ENCODE results near the gene B4GALT2. TPM values are rescaled to one million over a fixed set of nuclear protein-coding genes. Genes with fewer than 3 reads are reported as not detected.

The B4GALT2 gene
- total and polyA plus RNA-seq, 9 of the 15 experiments (the other 6 are each of a cell fraction or from before 2014, with no cell fraction given): 1.3 to 86.8 (median 43.8) TPM

DNA sequence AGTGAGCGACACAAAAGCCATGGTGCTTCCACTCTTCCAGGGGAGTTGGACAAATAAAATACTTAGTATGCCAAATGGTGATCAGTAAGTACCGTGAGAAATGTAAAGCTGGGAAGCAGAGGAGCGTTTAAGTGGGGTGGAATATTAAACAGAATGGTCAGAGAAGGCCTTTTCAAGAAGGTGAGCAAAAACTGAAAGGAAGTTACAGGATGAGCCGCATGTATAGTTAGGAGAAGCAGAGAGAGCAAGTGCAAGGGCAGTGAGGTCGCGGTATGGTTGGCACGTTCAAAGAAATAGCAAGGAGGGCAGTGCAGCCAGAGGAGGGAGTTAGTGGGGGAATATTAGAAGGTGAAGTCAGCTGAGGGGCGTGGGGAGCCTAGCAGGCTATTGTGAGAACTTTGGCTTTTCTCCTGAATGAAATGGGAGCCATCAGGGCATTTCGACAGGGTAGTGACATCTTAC lies 5.0 kb upstream of the B4GALT2 start (continued):
- TF ChIP-seq, protein P1, sequence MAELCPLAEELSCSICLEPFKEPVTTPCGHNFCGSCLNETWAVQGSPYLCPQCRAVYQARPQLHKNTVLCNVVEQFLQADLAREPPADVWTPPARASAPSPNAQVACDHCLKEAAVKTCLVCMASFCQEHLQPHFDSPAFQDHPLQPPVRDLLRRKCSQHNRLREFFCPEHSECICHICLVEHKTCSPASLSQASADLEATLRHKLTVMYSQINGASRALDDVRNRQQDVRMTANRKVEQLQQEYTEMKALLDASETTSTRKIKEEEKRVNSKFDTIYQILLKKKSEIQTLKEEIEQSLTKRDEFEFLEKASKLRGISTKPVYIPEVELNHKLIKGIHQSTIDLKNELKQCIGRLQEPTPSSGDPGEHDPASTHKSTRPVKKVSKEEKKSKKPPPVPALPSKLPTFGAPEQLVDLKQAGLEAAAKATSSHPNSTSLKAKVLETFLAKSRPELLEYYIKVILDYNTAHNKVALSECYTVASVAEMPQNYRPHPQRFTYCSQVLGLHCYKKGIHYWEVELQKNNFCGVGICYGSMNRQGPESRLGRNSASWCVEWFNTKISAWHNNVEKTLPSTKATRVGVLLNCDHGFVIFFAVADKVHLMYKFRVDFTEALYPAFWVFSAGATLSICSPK (IDR thresholded peaks at IDR 0.05; ENCODE audit: borderline replicate concordance): no peak
- TF ChIP-seq PML (IDR thresholded peaks at IDR 0.05; ENCODE audit: low read length) (no peak; the same call in 1 of the 2 replicates), ZNF785 (CRISPR knock-in tag; IDR thresholded peaks at IDR 0.05) (no peak), ZNF224 (CRISPR knock-in tag; IDR thresholded peaks at IDR 0.05) (no peak), MIER1 (IDR thresholded peaks at IDR 0.05; ENCODE audit: low read depth) (no peak), FOXA3 (CRISPR knock-in tag; conservative IDR thresholded peaks at IDR 0.05 in 1 of 2, IDR thresholded peaks at IDR 0.05 in 1 of 2) (peak in 1 of 2 experiments; percentile 73; a peak in 1 of 4 replicates), POU5F1 (IDR thresholded peaks at IDR 0.05; ENCODE audit: borderline replicate concordance, low read depth, low read length, partially characterized antibody) (no peak), ASH1L (IDR thresholded peaks at IDR 0.05; ENCODE audit: borderline replicate concordance, low read depth, partially characterized antibody) (no peak)
- TF ChIP-seq, protein P2, sequence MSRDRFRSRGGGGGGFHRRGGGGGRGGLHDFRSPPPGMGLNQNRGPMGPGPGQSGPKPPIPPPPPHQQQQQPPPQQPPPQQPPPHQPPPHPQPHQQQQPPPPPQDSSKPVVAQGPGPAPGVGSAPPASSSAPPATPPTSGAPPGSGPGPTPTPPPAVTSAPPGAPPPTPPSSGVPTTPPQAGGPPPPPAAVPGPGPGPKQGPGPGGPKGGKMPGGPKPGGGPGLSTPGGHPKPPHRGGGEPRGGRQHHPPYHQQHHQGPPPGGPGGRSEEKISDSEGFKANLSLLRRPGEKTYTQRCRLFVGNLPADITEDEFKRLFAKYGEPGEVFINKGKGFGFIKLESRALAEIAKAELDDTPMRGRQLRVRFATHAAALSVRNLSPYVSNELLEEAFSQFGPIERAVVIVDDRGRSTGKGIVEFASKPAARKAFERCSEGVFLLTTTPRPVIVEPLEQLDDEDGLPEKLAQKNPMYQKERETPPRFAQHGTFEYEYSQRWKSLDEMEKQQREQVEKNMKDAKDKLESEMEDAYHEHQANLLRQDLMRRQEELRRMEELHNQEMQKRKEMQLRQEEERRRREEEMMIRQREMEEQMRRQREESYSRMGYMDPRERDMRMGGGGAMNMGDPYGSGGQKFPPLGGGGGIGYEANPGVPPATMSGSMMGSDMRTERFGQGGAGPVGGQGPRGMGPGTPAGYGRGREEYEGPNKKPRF (IDR thresholded peaks at IDR 0.05; ENCODE audit: low read depth, low read length): no peak
- TF ChIP-seq, protein P3, sequence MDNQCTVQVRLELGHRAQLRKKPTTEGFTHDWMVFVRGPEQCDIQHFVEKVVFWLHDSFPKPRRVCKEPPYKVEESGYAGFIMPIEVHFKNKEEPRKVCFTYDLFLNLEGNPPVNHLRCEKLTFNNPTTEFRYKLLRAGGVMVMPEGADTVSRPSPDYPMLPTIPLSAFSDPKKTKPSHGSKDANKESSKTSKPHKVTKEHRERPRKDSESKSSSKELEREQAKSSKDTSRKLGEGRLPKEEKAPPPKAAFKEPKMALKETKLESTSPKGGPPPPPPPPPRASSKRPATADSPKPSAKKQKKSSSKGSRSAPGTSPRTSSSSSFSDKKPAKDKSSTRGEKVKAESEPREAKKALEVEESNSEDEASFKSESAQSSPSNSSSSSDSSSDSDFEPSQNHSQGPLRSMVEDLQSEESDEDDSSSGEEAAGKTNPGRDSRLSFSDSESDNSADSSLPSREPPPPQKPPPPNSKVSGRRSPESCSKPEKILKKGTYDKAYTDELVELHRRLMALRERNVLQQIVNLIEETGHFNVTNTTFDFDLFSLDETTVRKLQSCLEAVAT (IDR thresholded peaks at IDR 0.05): peak in 1 of 2 experiments; percentile 47; a peak in 1 of 4 replicates
- TF ChIP-seq, protein P4, sequence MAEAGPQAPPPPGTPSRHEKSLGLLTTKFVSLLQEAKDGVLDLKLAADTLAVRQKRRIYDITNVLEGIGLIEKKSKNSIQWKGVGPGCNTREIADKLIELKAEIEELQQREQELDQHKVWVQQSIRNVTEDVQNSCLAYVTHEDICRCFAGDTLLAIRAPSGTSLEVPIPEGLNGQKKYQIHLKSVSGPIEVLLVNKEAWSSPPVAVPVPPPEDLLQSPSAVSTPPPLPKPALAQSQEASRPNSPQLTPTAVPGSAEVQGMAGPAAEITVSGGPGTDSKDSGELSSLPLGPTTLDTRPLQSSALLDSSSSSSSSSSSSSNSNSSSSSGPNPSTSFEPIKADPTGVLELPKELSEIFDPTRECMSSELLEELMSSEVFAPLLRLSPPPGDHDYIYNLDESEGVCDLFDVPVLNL (CRISPR knock-in tag; IDR thresholded peaks at IDR 0.05; ENCODE audit: low read depth): no peak
- TF ChIP-seq, protein P5, sequence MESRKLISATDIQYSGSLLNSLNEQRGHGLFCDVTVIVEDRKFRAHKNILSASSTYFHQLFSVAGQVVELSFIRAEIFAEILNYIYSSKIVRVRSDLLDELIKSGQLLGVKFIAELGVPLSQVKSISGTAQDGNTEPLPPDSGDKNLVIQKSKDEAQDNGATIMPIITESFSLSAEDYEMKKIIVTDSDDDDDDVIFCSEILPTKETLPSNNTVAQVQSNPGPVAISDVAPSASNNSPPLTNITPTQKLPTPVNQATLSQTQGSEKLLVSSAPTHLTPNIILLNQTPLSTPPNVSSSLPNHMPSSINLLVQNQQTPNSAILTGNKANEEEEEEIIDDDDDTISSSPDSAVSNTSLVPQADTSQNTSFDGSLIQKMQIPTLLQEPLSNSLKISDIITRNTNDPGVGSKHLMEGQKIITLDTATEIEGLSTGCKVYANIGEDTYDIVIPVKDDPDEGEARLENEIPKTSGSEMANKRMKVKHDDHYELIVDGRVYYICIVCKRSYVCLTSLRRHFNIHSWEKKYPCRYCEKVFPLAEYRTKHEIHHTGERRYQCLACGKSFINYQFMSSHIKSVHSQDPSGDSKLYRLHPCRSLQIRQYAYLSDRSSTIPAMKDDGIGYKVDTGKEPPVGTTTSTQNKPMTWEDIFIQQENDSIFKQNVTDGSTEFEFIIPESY (CRISPR knock-in tag; IDR thresholded peaks at IDR 0.05): no peak; the same call in 1 of the 2 replicates
- TF ChIP-seq, protein P6, sequence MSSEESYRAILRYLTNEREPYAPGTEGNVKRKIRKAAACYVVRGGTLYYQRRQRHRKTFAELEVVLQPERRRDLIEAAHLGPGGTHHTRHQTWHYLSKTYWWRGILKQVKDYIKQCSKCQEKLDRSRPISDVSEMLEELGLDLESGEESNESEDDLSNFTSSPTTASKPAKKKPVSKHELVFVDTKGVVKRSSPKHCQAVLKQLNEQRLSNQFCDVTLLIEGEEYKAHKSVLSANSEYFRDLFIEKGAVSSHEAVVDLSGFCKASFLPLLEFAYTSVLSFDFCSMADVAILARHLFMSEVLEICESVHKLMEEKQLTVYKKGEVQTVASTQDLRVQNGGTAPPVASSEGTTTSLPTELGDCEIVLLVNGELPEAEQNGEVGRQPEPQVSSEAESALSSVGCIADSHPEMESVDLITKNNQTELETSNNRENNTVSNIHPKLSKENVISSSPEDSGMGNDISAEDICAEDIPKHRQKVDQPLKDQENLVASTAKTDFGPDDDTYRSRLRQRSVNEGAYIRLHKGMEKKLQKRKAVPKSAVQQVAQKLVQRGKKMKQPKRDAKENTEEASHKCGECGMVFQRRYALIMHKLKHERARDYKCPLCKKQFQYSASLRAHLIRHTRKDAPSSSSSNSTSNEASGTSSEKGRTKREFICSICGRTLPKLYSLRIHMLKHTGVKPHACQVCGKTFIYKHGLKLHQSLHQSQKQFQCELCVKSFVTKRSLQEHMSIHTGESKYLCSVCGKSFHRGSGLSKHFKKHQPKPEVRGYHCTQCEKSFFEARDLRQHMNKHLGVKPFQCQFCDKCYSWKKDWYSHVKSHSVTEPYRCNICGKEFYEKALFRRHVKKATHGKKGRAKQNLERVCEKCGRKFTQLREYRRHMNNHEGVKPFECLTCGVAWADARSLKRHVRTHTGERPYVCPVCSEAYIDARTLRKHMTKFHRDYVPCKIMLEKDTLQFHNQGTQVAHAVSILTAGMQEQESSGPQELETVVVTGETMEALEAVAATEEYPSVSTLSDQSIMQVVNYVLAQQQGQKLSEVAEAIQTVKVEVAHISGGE (CRISPR knock-in tag; IDR thresholded peaks at IDR 0.05): no peak

Data from K562 (cell line).